Measurements from ENCODE around the gene GABRG3.

GABRG3 gene

GRCh38 chr15:27036210-27036609, 65.2 kb downstream of the GABRG3 start:
- Mint-ChIP-seq H3K4me3 (no peak overlapping the region), H3K36me3 (ENCODE audit: low read depth) (no peaks in the 10 kb centered on the region), H3K27ac (no peak overlapping the region), H3K4me1 (ENCODE audit: low read depth) (no peaks in the 10 kb centered on the region), H3K27me3 (ENCODE audit: low read depth) (no peaks in the 10 kb centered on the region), H3K9me3 (no peaks in the 10 kb centered on the region)

DNA sequence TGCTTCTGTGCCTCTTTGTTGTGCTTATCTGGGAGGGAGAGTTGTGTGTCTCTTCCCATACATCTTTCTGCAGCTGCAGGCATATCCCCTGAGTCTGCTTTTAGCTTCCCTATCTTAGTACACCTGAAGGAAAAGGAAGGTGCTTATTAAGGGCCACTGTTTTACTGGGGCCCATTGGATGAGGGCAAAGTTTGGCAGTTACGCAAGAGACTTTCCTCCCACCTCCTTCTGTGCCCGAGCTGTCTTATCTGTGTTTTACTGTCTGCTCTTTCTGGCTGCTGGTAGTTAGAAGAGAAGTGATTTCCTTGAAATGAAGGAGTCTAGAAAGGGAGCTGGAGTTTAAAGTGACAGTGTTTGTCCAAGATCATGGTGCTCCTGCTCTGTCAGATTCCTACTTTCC, 66.5 kb downstream of the GABRG3 start:
- H3K36me3 Mint-ChIP-seq (ENCODE audit: low read depth): no peaks in the 10 kb centered on the region
- no peak overlapping the region for H3K4me3 Mint-ChIP-seq
- H3K27me3 Mint-ChIP-seq (ENCODE audit: low read depth): no peaks in the 10 kb centered on the region
- H3K4me1 Mint-ChIP-seq (ENCODE audit: low read depth): no peaks in the 10 kb centered on the region
- H3K27ac Mint-ChIP-seq: no peak overlapping the region
- no peaks in the 10 kb centered on the region for H3K9me3 Mint-ChIP-seq

GRCh38 chr15:27039152-27039551, 68.2 kb downstream of the GABRG3 start:
- Mint-ChIP-seq H3K27me3 (ENCODE audit: low read depth) (no peaks in the 10 kb centered on the region), H3K4me1 (ENCODE audit: low read depth) (no peaks in the 10 kb centered on the region), H3K4me3 (no peak overlapping the region)

DNA sequence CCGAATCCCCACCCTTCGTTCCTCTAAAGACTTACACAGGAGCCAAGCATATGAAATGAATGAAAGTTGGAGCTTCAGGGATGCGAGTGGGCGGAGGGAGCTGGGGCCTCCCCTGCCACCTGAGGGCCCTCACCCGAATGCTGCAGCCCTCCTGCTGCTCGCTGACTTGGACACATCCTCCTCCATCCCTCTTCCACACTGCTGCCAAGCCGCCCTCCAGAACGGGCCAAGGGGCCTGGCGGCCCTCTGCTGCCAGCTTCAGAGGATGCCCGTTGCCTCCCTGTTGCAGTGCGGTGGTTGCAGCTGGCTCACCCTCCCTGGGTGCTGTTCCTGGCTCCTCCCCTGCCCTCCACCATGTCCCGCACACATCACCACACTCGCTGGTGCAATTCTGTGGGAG, 71.2 kb downstream of the GABRG3 start:
- Mint-ChIP-seq H3K27ac (no peak overlapping the region), H3K36me3 (ENCODE audit: low read depth) (no peaks in the 10 kb centered on the region), H3K9me3 (peaks cover 3% of the 10 kb centered on the region), H3K4me3 (no peak overlapping the region), H3K27me3 (ENCODE audit: low read depth) (no peaks in the 10 kb centered on the region), H3K4me1 (ENCODE audit: low read depth) (no peaks in the 10 kb centered on the region)

More at GRCh38 chr15:27039152-27039551, 68.2 kb downstream of the GABRG3 start:
- Mint-ChIP-seq H3K27ac (no peak overlapping the region), H3K36me3 (ENCODE audit: low read depth) (no peaks in the 10 kb centered on the region), H3K9me3 (no peaks in the 10 kb centered on the region)

DNA sequence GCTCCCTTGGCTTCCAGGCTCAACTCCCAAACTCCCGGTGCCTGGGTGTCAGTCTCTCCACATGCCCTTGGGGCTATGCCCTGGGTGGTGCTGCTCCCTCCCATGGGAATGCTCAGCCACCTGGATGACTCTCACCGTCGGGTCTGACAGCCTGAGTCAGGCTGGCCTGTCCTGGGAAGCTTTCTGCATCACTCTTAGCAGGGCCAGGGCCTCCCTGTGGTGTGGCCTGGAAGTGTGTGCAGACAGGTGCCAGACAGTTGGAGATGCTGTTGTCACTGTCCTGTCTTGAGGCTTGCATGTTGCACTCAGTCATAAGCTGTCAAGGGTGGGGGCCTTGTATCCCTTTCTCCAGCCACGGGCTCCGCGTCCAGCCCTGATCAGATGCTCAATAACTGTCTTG, 71.7 kb downstream of the GABRG3 start:
- Mint-ChIP-seq H3K9me3 (peaks cover 3% of the 10 kb centered on the region), H3K27me3 (ENCODE audit: low read depth) (no peaks in the 10 kb centered on the region), H3K36me3 (ENCODE audit: low read depth) (no peaks in the 10 kb centered on the region), H3K4me3 (no peak overlapping the region), H3K4me1 (ENCODE audit: low read depth) (no peaks in the 10 kb centered on the region), H3K27ac (no peak overlapping the region)

GRCh38 chr15:27043770-27044169, 72.8 kb downstream of the GABRG3 start:
- Mint-ChIP-seq H3K27me3 (ENCODE audit: low read depth) (no peaks in the 10 kb centered on the region), H3K27ac (no peak overlapping the region), H3K9me3 (peaks cover 3% of the 10 kb centered on the region), H3K4me3 (no peak overlapping the region), H3K4me1 (ENCODE audit: low read depth) (no peaks in the 10 kb centered on the region), H3K36me3 (ENCODE audit: low read depth) (no peaks in the 10 kb centered on the region)

DNA sequence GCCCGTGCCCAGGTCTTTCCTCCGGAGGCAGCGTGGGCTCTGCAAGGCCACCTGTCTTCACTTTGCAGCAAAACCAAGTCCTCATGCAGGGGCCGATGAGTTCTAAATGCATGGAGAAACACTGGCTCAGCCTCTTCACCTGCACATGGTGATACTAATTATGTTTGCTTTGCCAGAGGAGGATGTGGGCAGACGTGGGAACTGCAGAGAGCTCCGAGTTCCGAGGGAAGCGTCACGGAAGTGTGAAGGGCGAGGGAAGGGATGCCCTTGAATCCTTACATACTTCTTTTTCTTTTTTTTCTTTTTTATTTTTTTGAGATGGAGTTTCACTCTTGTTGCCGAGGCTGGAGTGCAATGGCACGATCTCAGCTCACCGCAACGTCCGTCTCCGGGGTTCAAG, 74.8 kb downstream of the GABRG3 start:
- H3K4me3 Mint-ChIP-seq: no peak overlapping the region
- no peaks in the 10 kb centered on the region for H3K4me1 Mint-ChIP-seq (ENCODE audit: low read depth)
- no peaks in the 10 kb centered on the region for H3K36me3 Mint-ChIP-seq (ENCODE audit: low read depth)
- H3K9me3 Mint-ChIP-seq: peaks cover 3% of the 10 kb centered on the region
- no peaks in the 10 kb centered on the region for H3K27me3 Mint-ChIP-seq (ENCODE audit: low read depth)
- H3K27ac Mint-ChIP-seq: no peak overlapping the region

GRCh38 chr15:27046880-27047279, 75.9 kb downstream of the GABRG3 start:
- no peaks in the 10 kb centered on the region for H3K27me3 Mint-ChIP-seq (ENCODE audit: low read depth)
- peaks cover 3% of the 10 kb centered on the region for H3K9me3 Mint-ChIP-seq
- H3K4me1 Mint-ChIP-seq (ENCODE audit: low read depth): no peaks in the 10 kb centered on the region
- H3K4me3 Mint-ChIP-seq: no peak overlapping the region
- no peaks in the 10 kb centered on the region for H3K36me3 Mint-ChIP-seq (ENCODE audit: low read depth)
- H3K27ac Mint-ChIP-seq: no peak overlapping the region

DNA sequence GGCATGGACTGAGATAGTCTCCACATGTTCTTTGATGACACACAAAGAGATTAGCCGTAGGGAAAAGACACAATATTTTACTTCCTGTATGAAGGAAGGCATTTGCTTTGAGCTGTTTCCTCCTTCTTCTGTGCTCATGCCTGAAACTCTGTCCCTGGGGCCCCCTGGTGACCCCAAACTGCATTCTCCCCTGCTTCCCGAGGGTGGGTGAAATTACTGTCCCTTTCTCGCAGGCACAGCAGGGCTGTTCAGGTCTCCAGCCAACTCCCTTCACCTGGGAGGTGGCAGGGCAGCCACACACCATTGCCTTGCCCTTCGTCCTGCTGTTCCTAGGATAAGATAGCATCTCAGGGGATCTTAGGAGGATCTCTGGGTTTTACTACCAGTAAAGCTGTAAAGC, 79.2 kb downstream of the GABRG3 start:
- H3K9me3 Mint-ChIP-seq: peaks cover 6% of the 10 kb centered on the region
- H3K4me3 Mint-ChIP-seq: no peak overlapping the region
- H3K4me1 Mint-ChIP-seq (ENCODE audit: low read depth): no peaks in the 10 kb centered on the region
- H3K36me3 Mint-ChIP-seq (ENCODE audit: low read depth): no peaks in the 10 kb centered on the region
- no peaks in the 10 kb centered on the region for H3K27me3 Mint-ChIP-seq (ENCODE audit: low read depth)
- H3K27ac Mint-ChIP-seq: no peak overlapping the region

- Mint-ChIP-seq H3K9me3 (peaks cover 6% of the 10 kb centered on the region), H3K27ac (no peak overlapping the region), H3K27me3 (ENCODE audit: low read depth) (no peaks in the 10 kb centered on the region), H3K4me3 (no peak overlapping the region), H3K4me1 (ENCODE audit: low read depth) (no peaks in the 10 kb centered on the region), H3K36me3 (ENCODE audit: low read depth) (no peaks in the 10 kb centered on the region)
Observed at GRCh38 chr15:27054426-27054825, 83.4 kb downstream of the GABRG3 start.

- H3K4me3 Mint-ChIP-seq: no peak overlapping the region
- no peaks in the 10 kb centered on the region for H3K27me3 Mint-ChIP-seq (ENCODE audit: low read depth)
- no peak overlapping the region for H3K27ac Mint-ChIP-seq
- no peaks in the 10 kb centered on the region for H3K4me1 Mint-ChIP-seq (ENCODE audit: low read depth)
- H3K9me3 Mint-ChIP-seq: peaks cover 6% of the 10 kb centered on the region
- no peaks in the 10 kb centered on the region for H3K36me3 Mint-ChIP-seq (ENCODE audit: low read depth)
Observed at GRCh38 chr15:27057904-27058645, 87.1 kb downstream of the GABRG3 start.

DNA sequence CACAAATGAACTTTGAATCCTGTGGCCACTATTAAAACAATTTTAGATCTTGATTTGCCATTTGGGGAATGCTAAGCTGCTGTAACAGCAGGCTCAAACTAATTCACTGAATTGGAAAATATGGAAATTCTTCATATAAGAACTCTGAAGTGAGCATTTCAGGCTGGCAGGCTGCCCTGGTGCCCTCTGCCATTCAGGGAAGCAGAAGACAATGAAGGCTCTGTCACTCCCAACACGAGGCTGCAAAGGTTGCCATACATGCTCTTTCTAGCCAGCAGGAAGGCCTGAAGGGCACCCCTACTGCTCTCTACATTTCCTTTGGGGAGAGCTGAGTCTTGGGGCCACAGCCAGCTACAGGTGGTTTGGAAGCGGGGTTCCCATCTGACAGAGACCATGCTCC, 88.0 kb downstream of the GABRG3 start:
- H3K4me3 Mint-ChIP-seq: no peak overlapping the region
- H3K4me1 Mint-ChIP-seq (ENCODE audit: low read depth): no peaks in the 10 kb centered on the region
- H3K27me3 Mint-ChIP-seq (ENCODE audit: low read depth): no peaks in the 10 kb centered on the region
- H3K36me3 Mint-ChIP-seq (ENCODE audit: low read depth): no peaks in the 10 kb centered on the region
- H3K9me3 Mint-ChIP-seq: peaks cover 6% of the 10 kb centered on the region
- no peak overlapping the region for H3K27ac Mint-ChIP-seq

GRCh38 chr15:27059610-27060202, 88.7 kb downstream of the GABRG3 start:
- H3K27me3 Mint-ChIP-seq (ENCODE audit: low read depth): no peaks in the 10 kb centered on the region
- H3K27ac Mint-ChIP-seq: no peak overlapping the region
- H3K9me3 Mint-ChIP-seq: peaks cover 6% of the 10 kb centered on the region
- H3K36me3 Mint-ChIP-seq (ENCODE audit: low read depth): no peaks in the 10 kb centered on the region
- H3K4me3 Mint-ChIP-seq: no peak overlapping the region
- H3K4me1 Mint-ChIP-seq (ENCODE audit: low read depth): no peaks in the 10 kb centered on the region

DNA sequence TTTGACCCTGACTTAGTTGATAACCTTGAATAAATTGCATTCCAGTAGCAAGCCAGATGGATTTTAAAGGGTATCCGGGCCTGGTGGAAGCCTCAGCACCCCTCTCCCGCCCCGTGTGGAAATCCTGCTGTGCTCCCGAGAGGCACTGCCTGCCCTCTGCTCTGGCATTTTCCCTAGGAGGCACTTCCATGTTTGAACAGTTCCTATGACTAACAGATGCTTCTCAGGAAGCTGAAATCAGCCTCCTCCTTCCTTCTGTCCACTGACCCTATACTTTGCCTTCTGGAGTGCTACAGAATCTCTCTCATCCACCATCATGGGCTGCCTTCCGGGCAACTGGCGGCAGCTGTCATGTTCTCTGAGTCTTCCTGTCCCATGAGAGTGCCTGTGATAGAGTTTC, 90.8 kb downstream of the GABRG3 start:
- Mint-ChIP-seq H3K36me3 (ENCODE audit: low read depth) (no peaks in the 10 kb centered on the region), H3K27me3 (ENCODE audit: low read depth) (no peaks in the 10 kb centered on the region), H3K9me3 (peaks cover 16% of the 10 kb centered on the region), H3K4me3 (no peak overlapping the region), H3K4me1 (ENCODE audit: low read depth) (no peaks in the 10 kb centered on the region), H3K27ac (no peak overlapping the region)

DNA sequence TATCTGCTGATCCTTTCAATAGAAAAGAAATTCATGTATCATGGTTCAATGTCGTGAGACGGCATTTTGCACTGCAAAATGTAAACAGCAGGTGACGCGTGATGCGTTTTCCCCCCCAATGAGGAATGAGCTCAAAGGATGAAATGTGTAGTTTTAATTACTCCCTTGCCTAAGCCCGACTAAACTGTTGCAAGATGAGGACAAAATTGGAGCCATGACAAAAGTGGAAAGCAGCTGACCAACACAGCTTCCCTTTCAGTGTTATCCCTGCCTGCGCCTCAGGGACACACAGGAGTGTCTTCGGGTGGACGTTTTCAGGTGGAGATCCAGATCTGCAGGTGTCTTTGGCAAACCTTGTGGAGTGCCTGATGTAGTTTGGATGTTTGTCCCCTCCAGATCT, 92.0 kb downstream of the GABRG3 start:
- Mint-ChIP-seq H3K9me3 (peaks cover 25% of the 10 kb centered on the region), H3K4me1 (ENCODE audit: low read depth) (no peaks in the 10 kb centered on the region), H3K36me3 (ENCODE audit: low read depth) (no peaks in the 10 kb centered on the region), H3K27me3 (ENCODE audit: low read depth) (no peaks in the 10 kb centered on the region), H3K4me3 (no peak overlapping the region), H3K27ac (no peak overlapping the region)
